Ectodermal cell (in vitro differentiated cells): Measurements from ENCODE around the gene ALOX15B.

ENCODE experiments used
- H3K27ac ChIP-seq: 2 replicates; pipeline ENCODE4 v1.7.0; 2013; ENCODE audit warnings: mild to moderate bottlenecking, low read depth, low read length; ENCODE audit not compliant: insufficient read depth, poor library complexity, severe bottlenecking
- H3K27me3 ChIP-seq: 2 replicates; pipeline ENCODE4 v1.7.0; 2013; ENCODE audit warnings: mild to moderate bottlenecking, low read length; ENCODE audit not compliant: insufficient read depth, control insufficient read depth, poor library complexity, severe bottlenecking
- H3K36me3 ChIP-seq: one replicate; pipeline ENCODE4 v1.7.0; 2013; ENCODE audit warnings: low read length; ENCODE audit not compliant: control insufficient read depth, insufficient read depth
- H3K4me1 ChIP-seq: one replicate; pipeline ENCODE4 v1.7.0; 2013; ENCODE audit warnings: low read length; ENCODE audit not compliant: control insufficient read depth, insufficient read depth
- H3K4me3 ChIP-seq: 2 replicates; pipeline ENCODE4 v1.7.0; 2013; ENCODE audit warnings: low read depth, low read length, control low read depth; ENCODE audit not compliant: insufficient read depth
- H3K9me3 ChIP-seq: 2 replicates; pipeline ENCODE4 v1.7.0; 2013; ENCODE audit warnings: mild to moderate bottlenecking, low read length, moderate library complexity; ENCODE audit not compliant: control insufficient read depth
- WGBS, 2 experiments: methylation state at CpG; one replicate each; pipeline ENCODE4 v1.1.7; 2013; ENCODE audit warnings: missing lambda C conversion rate in 2 of 2; 5-methylcytosine and 5-hydroxymethylcytosine counted together

ALOX15B gene

DNA sequence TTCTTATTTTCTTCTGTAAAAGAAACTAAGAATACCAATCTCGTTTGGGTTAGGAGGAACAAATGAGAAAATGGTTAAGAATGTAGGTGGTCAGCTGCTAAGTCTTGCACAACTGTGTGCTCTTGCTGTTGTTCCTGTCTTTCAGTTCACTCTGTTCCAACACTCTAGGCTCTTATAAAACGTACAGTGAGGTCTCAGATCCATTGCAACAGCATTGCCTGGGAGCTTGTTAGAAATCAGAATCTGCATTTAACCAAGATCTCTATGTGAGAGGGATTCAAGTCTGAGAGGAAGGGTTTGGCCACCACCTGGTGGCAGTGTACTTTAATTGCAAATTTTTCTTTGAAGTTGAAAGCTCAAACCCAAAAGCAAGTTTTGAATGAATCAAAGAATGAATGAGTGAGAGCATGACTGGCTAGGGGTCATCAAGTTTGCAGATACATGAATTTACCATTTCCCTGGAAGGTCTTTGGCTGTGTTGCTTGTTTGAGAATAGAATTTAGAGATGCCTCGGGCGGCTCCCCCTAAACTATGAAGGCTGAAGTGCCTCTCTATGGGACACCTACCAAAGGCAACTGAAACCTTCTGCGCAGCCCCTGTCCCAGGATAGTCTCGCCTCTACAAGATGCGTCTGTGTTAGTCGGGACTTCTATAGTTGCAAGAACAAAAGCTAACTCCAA is 2.5 kb downstream of the ALOX15B start:
- Histone ChIP-seq H3K4me3 (no peak overlapping the region), H3K27ac (no peak overlapping the region)
- 80 to 82% methylated on average over 8 of the region's 8 CpGs for WGBS, 2 experiments

DNA sequence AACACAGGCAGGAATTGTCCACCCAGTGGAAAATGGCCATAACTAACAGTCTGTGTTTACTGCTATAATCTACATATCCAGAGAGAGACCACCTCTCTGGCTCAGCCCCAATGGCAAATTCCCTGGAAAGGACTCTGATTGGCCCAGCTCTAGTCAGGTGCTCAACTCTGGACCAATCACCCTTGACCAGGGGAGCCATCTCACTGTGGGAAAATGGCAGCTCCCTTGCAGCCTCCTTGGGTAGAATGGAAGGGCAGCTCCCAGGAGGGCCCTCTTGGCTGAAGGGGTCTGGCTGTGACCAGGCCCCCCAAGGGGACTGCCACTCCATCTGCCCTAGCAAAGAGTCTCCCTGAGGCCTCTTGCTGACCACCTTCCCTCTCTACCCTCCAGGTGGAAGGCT is 3.1 kb downstream of the ALOX15B start:
- H3K4me3 ChIP-seq = no peak overlapping the region
- H3K36me3 ChIP-seq = no peaks in the 10 kb centered on the region
- H3K27me3 ChIP-seq = no peaks in the 10 kb centered on the region
- H3K4me1 ChIP-seq = no peaks in the 10 kb centered on the region
- H3K27ac ChIP-seq = no peak overlapping the region
- no peaks in the 10 kb centered on the region for H3K9me3 ChIP-seq

More for the DNA sequence above, 2.5 kb downstream of the ALOX15B start:
- Histone ChIP-seq H3K27me3 (no peaks in the 10 kb centered on the region), H3K9me3 (no peaks in the 10 kb centered on the region), H3K36me3 (no peaks in the 10 kb centered on the region), H3K4me1 (no peaks in the 10 kb centered on the region)

DNA sequence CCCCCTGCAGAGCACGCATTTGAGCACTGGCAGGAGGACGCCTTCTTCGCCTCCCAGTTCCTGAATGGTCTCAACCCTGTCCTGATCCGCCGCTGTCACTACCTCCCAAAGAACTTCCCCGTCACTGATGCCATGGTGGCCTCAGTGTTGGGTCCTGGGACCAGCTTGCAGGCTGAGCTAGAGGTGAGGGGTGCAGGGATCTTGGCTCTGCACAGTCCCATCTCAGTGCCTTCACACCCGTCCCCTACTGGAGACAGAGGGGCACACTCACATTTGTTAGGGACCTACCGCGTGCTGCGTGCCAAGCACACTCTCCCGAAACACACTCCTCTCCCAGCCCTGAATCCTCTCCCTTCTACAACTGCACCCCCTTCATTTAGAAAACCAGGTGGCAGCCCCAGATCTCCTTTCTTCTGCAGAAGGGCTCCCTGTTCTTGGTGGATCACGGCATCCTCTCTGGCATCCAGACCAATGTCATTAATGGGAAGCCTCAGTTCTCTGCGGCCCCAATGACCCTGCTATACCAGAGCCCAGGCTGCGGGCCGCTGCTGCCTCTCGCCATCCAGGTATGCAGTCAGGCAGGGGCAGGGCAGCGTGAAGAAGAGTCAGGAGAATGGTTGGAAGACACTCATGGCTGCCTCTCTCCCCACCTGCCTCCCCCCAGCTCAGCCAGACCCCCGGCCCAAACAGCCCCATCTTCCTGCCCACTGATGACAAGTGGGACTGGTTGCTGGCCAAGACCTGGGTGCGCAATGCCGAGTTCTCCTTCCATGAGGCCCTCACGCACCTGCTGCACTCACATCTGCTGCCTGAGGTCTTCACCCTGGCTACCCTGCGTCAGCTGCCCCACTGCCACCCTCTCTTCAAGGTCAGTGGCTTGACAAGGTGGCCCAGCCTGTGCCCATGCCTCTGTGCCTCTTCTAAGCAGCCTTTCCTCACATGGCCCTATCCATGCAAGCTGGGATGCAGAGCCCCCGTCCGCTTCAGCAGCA is 6.3 kb downstream of the ALOX15B start:
- Histone ChIP-seq H3K27ac (no peak overlapping the region), H3K36me3 (no peaks in the 10 kb centered on the region), H3K4me1 (no peaks in the 10 kb centered on the region), H3K27me3 (no peaks in the 10 kb centered on the region), H3K4me3 (no peak overlapping the region), H3K9me3 (no peaks in the 10 kb centered on the region)
- 82 to 86% methylated on average over 24 of the region's 24 CpGs for WGBS, 2 experiments

DNA sequence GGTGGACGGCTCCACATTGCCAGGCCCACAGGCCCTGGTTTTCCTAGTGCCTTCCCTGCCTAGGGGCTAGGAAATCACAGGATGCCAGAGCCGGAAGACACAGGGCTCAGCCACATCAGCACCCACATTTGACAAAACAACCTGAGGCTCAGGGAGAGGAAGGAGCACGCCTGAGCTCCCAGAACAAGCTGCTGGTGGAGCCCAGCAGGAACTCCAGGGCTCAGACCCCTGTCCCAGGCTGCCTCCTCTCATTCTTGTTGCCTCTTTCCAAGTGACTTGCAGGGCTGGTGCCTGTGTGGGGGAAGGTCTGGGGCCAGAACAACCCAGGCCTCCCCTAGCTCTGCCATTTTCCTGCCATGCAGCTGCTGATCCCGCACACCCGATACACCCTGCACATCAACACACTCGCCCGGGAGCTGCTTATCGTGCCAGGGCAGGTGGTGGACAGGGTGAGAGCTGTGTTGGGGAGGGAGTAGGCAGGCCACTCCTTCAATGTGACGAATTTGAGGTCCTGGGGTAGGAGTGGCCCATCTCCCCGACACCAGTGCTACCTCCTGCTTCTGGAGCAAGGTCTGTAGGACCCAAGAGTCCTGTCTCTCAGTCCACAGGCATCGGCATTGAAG is 7.6 kb downstream of the ALOX15B start:
- H3K27ac ChIP-seq = no peak overlapping the region
- no peaks in the 10 kb centered on the region for H3K4me1 ChIP-seq
- no peaks in the 10 kb centered on the region for H3K9me3 ChIP-seq
- H3K36me3 ChIP-seq = no peaks in the 10 kb centered on the region
- H3K4me3 ChIP-seq = no peak overlapping the region
- no peaks in the 10 kb centered on the region for H3K27me3 ChIP-seq
- 95% methylated on average over 11 of the region's 11 CpGs for WGBS, 2 experiments

DNA sequence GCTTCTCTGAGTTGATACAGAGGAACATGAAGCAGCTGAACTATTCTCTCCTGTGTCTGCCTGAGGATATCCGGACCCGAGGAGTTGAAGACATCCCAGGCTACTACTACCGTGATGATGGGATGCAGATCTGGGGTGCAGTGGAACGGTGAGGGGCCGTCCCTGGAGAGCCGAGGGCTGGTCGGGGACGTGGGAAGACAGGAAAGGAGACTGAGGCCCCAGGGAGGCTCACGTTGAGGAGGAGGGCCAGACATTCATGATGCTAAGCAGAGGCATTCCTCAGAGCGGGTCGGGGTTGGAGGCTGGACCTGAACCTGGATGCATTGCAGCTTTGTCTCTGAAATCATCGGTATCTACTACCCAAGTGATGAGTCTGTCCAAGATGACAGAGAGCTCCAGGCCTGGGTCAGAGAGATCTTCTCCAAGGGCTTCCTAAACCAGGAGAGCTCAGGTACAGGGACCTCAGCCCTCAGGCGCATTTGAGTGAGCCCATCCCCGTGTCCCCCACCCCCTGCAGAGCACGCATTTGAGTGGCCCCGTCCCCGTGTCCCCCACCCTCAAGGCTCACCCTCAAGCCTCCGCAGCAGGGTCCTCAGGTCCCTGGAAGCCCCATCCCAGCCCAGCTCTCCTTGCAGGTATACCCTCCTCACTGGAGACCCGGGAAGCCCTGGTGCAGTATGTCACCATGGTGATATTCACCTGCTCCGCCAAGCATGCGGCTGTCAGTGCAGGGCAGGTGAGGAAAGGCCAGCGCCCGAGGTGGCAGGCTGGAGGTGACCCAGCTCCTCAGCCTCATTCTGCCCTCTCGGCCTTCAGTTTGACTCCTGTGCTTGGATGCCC is 8.3 kb downstream of the ALOX15B start:
- H3K27ac ChIP-seq = no peak overlapping the region
- no peak overlapping the region for H3K4me3 ChIP-seq
- no peaks in the 10 kb centered on the region for H3K4me1 ChIP-seq
- H3K27me3 ChIP-seq = no peaks in the 10 kb centered on the region
- 84 to 85% methylated on average over 24 of the region's 24 CpGs for WGBS, 2 experiments
- no peaks in the 10 kb centered on the region for H3K9me3 ChIP-seq
- H3K36me3 ChIP-seq = no peaks in the 10 kb centered on the region

DNA sequence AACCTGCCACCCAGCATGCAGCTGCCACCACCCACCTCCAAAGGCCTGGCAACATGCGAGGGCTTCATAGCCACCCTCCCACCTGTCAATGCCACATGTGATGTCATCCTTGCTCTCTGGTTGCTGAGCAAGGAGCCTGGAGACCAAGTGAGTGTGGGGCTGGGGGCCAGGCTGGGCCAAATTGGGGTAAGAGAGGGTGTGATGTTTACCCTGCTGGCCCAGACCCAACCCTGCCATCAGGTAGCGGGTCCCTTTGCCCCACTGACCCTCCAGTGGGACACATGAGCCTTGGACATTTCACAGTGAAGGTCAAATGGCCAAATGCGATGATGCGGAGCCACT is 8.9 kb downstream of the ALOX15B start:
- no peak overlapping the region for H3K4me3 ChIP-seq
- no peak overlapping the region for H3K27ac ChIP-seq
- H3K9me3 ChIP-seq = no peaks in the 10 kb centered on the region
- H3K36me3 ChIP-seq = no peaks in the 10 kb centered on the region
- no peaks in the 10 kb centered on the region for H3K4me1 ChIP-seq
- 97 to 98% methylated on average over 4 of the region's 4 CpGs for WGBS, 2 experiments
- no peaks in the 10 kb centered on the region for H3K27me3 ChIP-seq

DNA sequence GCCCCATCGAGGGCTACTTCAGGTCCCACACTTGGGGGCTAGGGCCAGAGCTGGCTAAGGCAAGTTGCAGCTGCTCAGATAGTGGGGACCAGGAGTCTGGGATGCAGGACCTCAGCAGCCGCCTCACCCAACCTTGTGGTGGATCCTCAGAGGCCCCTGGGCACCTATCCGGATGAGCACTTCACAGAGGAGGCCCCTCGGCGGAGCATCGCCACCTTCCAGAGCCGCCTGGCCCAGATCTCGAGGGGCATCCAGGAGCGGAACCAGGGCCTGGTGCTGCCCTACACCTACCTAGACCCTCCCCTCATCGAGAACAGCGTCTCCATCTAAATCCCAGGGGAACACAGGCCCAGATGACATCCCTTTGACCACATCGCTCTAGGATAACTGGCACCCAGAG is 9.4 kb downstream of the ALOX15B start:
- Histone ChIP-seq H3K27me3 (no peaks in the 10 kb centered on the region), H3K36me3 (no peaks in the 10 kb centered on the region)
- 92% methylated on average over 12 of the region's 12 CpGs for WGBS, 2 experiments

DNA sequence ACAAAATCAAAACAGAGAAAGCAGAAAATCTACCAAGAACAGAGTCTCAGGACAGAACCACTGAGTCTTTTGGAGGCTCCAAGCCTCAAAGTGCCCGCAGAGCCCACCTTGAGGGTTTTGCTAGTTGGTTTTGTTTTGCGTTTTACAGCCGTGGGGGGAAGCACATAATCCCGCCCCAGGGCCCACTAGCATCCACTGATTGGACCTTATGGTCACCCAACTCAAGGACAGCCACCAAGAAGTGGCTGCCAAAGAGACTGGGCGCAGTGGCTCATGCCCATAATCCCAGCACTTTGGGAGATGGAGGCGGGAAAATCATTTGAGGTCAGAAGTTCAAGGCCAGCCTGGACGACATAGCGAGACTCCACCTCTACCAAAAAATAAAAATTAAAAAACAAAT is 9.9 kb downstream of the ALOX15B start:
- H3K27ac ChIP-seq = no peak overlapping the region
- H3K4me3 ChIP-seq = no peak overlapping the region
- H3K4me1 ChIP-seq = no peaks in the 10 kb centered on the region
- H3K9me3 ChIP-seq = no peaks in the 10 kb centered on the region
- WGBS, 2 experiments = 94% methylated on average over 7 to 8 of the region's 8 CpGs
- no peaks in the 10 kb centered on the region for H3K36me3 ChIP-seq
- peaks cover 4% of the 10 kb centered on the region for H3K27me3 ChIP-seq

More for the DNA sequence above, 9.4 kb downstream of the ALOX15B start:
- H3K4me3 ChIP-seq = no peak overlapping the region
- no peak overlapping the region for H3K27ac ChIP-seq
- no peaks in the 10 kb centered on the region for H3K4me1 ChIP-seq
- H3K9me3 ChIP-seq = no peaks in the 10 kb centered on the region

DNA sequence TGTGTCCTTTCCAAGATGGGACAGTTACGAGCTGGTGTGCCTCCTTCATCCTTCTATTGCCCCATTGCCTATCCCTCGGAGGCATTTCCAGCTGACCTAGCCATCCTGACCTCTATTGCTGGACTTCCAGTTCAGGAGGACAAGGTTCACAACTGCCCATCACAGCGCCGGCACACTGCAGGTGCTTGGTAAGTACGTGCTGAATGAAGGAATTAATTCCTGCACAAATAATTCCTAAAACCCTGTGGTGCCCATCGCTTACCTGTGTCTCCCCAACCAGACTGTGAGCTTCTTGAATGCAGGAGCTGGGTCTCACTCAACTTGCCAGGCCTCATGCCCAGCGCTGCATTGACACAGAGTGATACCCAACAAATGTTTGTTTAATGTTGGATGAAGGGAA is 13.0 kb downstream of the ALOX15B start:
- H3K27me3 ChIP-seq = peaks cover 6% of the 10 kb centered on the region
- no peaks in the 10 kb centered on the region for H3K9me3 ChIP-seq
- H3K4me1 ChIP-seq = no peaks in the 10 kb centered on the region
- no peaks in the 10 kb centered on the region for H3K36me3 ChIP-seq
- 88 to 92% methylated on average over 7 of the region's 7 CpGs for WGBS, 2 experiments
- no peak overlapping the region for H3K27ac ChIP-seq
- H3K4me3 ChIP-seq = no peak overlapping the region
